Calu3 (cell line): ENCODE results near the gene CSNK1A1L. TPM values are rescaled to one million over a fixed set of nuclear protein-coding genes. Genes with fewer than 3 reads are reported as not detected.

ENCODE experiments used
- BruUV-seq: library from RNA; stranded (reverse); fragments of 400-500 nt; replicated peaks from 2 replicates; lab custom pipeline; 2021; lab: Mats Ljungman, UMichigan
- CTCF ChIA-PET: fragments of 300-600 bp; sonication (Branson Sonifier 250); formaldehyde crosslinking; loops from one replicate; lab custom pipeline; 2022; ENCODE audit warnings: antibody characterized with exemption; lab: Charles Lee
- DNase-seq: peaks from one replicate; pipeline ENCODE4 v3.0.0; 2022
- H3K27ac Mint-ChIP-seq: one replicate; pipeline ENCODE4 v1.8.0; 2022; ENCODE audit warnings: mixed read lengths; ENCODE audit not compliant: unreplicated experiment
- H3K27me3 Mint-ChIP-seq: one replicate; pipeline ENCODE4 v1.8.0; 2022; ENCODE audit warnings: mixed read lengths; ENCODE audit not compliant: unreplicated experiment
- H3K36me3 Mint-ChIP-seq: one replicate; pipeline ENCODE4 v1.8.0; 2022; ENCODE audit warnings: mild to moderate bottlenecking, moderate library complexity, mixed read lengths; ENCODE audit not compliant: insufficient read depth, unreplicated experiment
- H3K4me1 Mint-ChIP-seq: one replicate; pipeline ENCODE4 v1.8.0; 2022; ENCODE audit warnings: mild to moderate bottlenecking, low read depth, mixed read lengths; ENCODE audit not compliant: unreplicated experiment
- H3K4me3 Mint-ChIP-seq: one replicate; pipeline ENCODE4 v1.8.0; 2022; ENCODE audit warnings: mild to moderate bottlenecking, low read depth, moderate library complexity, mixed read lengths; ENCODE audit not compliant: unreplicated experiment
- H3K9me3 Mint-ChIP-seq: one replicate; pipeline ENCODE4 v1.8.0; 2022; ENCODE audit warnings: low read depth, mixed read lengths; ENCODE audit not compliant: unreplicated experiment
- intact Hi-C: fragments of 100-400 bp; cut with micrococcal nuclease; formaldehyde crosslinking; loops from one replicate; pipeline ENCODE4 v1.10.0; 2022; ENCODE audit not compliant: unreplicated experiment
- total RNA-seq: library from RNA; stranded (reverse); gene quantifications from 2 replicates; pipeline ENCODE4 v1.2.3, GENCODE V29; 2022
- TF ChIP-seq, protein P1 (sequence below): fragments of 200-600 bp; IDR thresholded peaks from one replicate; pipeline ENCODE4 v1.8.0; 2022; ENCODE audit warnings: antibody characterized with exemption; ENCODE audit not compliant: unreplicated experiment

Gene CSNK1A1L
- total RNA-seq, 1 experiment from 2014 or later = not detected

DNA sequence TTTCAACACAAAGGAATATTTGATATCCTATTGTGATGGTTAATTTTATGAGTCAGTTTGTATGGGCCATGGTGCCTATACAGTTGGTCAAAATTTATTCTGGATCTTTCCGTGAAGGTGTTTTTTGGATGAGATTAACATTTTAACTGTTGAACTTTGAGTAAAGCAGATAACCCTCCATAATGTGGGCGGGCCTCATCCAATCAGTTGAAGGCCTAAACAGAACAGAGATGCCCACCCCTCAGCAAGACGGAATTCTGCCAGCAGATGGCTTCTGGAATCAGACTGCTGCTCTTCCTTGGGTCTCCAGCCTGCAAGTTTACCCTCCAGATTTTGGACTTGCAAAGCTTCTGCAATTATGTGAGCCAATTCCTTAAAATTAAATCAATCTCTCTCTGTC is 16.0 kb downstream of the CSNK1A1L start:
- CTCF ChIA-PET = no interaction called here
- Mint-ChIP-seq H3K27ac (no peak overlapping the region), H3K4me1 (no peaks in the 10 kb centered on the region), H3K27me3 (peaks cover 17% of the 10 kb centered on the region), H3K9me3 (no peaks in the 10 kb centered on the region), H3K4me3 (no peak overlapping the region), H3K36me3 (no peaks in the 10 kb centered on the region)
- TF ChIP-seq, protein P1, sequence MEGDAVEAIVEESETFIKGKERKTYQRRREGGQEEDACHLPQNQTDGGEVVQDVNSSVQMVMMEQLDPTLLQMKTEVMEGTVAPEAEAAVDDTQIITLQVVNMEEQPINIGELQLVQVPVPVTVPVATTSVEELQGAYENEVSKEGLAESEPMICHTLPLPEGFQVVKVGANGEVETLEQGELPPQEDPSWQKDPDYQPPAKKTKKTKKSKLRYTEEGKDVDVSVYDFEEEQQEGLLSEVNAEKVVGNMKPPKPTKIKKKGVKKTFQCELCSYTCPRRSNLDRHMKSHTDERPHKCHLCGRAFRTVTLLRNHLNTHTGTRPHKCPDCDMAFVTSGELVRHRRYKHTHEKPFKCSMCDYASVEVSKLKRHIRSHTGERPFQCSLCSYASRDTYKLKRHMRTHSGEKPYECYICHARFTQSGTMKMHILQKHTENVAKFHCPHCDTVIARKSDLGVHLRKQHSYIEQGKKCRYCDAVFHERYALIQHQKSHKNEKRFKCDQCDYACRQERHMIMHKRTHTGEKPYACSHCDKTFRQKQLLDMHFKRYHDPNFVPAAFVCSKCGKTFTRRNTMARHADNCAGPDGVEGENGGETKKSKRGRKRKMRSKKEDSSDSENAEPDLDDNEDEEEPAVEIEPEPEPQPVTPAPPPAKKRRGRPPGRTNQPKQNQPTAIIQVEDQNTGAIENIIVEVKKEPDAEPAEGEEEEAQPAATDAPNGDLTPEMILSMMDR = no peak
- intact Hi-C loops = no loop called here
- DNase-seq = no peak
- no TSS peak for BruUV-seq

DNA sequence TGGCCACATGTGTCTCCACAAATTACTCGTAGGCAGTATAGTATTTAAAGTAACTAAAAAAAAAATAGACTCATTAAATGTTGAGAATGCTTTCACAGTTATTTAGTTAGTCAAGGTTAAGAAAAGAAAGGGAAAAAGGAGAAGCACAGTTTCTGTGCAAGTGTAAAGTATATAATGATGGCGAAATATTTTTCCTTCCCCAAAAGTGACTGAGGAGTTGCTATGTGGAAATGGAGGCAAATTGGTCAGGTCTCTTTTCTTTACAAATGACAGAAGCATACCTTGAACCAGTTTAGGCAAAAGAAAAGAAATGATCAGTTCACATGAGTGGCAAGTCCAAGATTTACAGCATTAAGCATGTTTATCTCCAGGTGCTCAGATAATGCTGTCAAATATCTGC is 18.0 kb downstream of the CSNK1A1L start:
- Mint-ChIP-seq H3K4me3 (no peak overlapping the region), H3K36me3 (no peaks in the 10 kb centered on the region), H3K9me3 (no peaks in the 10 kb centered on the region), H3K27me3 (peaks cover 14% of the 10 kb centered on the region), H3K27ac (no peak overlapping the region), H3K4me1 (no peaks in the 10 kb centered on the region)
- CTCF ChIA-PET = no interaction called here
- no TSS peak for BruUV-seq
- TF ChIP-seq, protein P1 = no peak
- DNase-seq = no peak
- intact Hi-C loops = no loop called here

DNA sequence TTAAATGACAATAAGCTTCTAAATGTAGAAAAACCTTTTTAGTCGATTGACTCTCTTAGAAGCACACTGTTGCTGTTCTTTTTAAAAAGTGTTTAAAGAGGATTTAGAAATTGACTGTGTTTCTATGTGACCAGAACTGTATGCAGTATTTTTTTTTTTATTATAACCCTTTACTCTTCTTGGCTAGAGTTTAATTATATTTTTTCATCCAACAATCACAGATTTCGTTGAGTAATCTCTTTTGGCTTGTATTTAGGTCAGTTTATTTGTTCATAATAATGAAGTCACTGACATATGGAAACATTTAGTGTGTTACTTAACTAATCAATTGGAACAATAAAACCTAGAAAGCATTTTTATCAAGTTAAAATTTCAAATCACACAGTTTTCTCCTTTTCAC is 19.9 kb downstream of the CSNK1A1L start:
- Mint-ChIP-seq H3K36me3 (no peaks in the 10 kb centered on the region), H3K9me3 (no peaks in the 10 kb centered on the region), H3K27ac (no peak overlapping the region), H3K4me3 (no peak overlapping the region), H3K4me1 (no peaks in the 10 kb centered on the region), H3K27me3 (peaks cover 9% of the 10 kb centered on the region)
- no peak for DNase-seq
- TF ChIP-seq, protein P1 = no peak
- intact Hi-C loops = no loop called here
- no TSS peak for BruUV-seq
- CTCF ChIA-PET = no interaction called here

DNA sequence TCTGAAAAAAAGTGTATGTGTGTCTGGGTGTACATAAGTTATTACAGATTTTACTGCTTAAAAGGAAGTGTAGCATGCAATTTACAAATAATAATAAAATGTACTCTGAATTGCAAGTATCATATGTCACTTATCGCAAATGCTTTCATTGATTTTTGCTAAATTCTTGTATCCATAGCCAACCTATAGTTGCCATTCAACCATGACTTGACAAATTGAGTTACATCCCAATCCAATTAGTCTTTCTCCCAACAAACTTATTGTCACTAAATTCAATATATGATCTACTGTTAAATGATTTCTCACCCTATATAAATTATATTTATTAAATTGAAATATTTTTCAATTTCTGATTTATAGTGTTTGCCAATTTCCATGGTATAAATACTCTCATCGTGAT is 28.6 kb downstream of the CSNK1A1L start:
- Mint-ChIP-seq H3K4me3 (no peak overlapping the region), H3K9me3 (no peaks in the 10 kb centered on the region), H3K27me3 (no peaks in the 10 kb centered on the region), H3K27ac (no peak overlapping the region), H3K4me1 (no peaks in the 10 kb centered on the region), H3K36me3 (no peaks in the 10 kb centered on the region)
- intact Hi-C loops = no loop called here
- BruUV-seq = no TSS peak
- CTCF ChIA-PET = no interaction called here
- TF ChIP-seq, protein P1 = no peak
- DNase-seq = no peak
